Hair follicular keratinocyte (primary cell): ENCODE results near the gene RASGRP1. TPM values are rescaled to one million over a fixed set of nuclear protein-coding genes. Genes with fewer than 3 reads are reported as not detected.

Source experiments
- total RNA-seq: library from RNA; depleted of rRNA; stranded (reverse); fragments of >200 nt; gene quantifications from 2 replicates; pipeline ENCODE4 v1.2.3, GENCODE V29; 2015

RASGRP1 gene
- total RNA-seq: not detected in 2 replicates

GRCh38 chr15:38564557-38565286 is at the start of gene RASGRP1:
Gene RASGRP1, minus strand, starts transcription at chr15:38564814. Its CDS starts 186 bp downstream, at chr15:38564628.

GRCh38 chr15:38453971-38454695 is 110.5 kb downstream of the RASGRP1 start, which contains the start of gene FAM98B:
Gene FAM98B, plus strand, starts transcription at chr15:38454127. Its CDS starts 35 bp downstream, at chr15:38454162.

Other genes with a start within 250 kb of the RASGRP1 start
- 10.6 and 44.8 TPM in 2 replicates for gene FAM98B, start 110.7 kb downstream of the RASGRP1 start, total RNA-seq